Ramos (cell line): ENCODE measurements around the gene ATAD3B.

Experiments used
- in situ Hi-C: fragments of 300-500 bp; cut with MboI; formaldehyde crosslinking; loops from one replicate; pipeline ENCODE4 v1.14.3; 2022; ENCODE audit warnings: low sequenced_read_pairs; ENCODE audit not compliant: unreplicated experiment

Gene ATAD3B

DNA sequence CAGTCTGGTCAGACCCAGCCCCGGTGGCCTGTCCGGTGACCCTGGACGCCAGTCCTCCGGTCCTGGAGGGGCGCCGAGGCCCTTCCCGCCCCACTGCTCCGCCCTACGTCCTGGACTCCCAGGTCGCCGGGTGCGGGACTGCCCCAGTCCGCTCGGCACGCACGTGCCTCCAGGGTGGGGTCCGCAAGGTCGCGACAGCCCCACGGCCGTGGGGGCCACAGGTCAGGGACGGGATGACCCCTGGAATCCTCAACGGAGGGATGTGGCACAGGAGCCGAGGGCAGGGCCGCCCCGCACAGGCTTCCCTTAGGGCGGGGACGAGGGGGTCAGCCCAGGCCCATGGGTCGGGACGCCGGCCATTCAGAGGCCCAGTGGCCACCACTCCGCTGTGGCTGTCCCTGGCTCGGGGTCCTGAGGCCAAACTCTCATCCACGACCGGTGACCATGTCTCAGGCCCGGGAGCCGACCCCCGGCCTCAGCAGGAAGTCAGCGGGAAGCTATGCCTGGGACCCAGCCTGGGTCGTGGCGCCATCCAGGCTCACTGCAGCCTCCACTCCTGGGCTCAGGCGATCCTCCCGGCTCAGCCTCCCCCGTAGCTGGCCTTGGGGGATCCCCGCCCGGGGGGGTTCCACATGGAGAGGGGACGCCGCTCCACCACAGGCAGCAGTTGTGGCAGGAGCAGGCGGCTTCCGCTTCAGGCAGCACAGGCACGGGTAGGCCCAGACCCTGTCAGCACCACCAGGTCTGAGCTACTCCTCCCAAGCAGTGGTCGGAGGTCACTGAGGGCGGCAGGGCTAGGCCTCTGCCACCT is 69.5 kb downstream of the ATAD3B start:
- in situ Hi-C loops, result no loop called here

DNA sequence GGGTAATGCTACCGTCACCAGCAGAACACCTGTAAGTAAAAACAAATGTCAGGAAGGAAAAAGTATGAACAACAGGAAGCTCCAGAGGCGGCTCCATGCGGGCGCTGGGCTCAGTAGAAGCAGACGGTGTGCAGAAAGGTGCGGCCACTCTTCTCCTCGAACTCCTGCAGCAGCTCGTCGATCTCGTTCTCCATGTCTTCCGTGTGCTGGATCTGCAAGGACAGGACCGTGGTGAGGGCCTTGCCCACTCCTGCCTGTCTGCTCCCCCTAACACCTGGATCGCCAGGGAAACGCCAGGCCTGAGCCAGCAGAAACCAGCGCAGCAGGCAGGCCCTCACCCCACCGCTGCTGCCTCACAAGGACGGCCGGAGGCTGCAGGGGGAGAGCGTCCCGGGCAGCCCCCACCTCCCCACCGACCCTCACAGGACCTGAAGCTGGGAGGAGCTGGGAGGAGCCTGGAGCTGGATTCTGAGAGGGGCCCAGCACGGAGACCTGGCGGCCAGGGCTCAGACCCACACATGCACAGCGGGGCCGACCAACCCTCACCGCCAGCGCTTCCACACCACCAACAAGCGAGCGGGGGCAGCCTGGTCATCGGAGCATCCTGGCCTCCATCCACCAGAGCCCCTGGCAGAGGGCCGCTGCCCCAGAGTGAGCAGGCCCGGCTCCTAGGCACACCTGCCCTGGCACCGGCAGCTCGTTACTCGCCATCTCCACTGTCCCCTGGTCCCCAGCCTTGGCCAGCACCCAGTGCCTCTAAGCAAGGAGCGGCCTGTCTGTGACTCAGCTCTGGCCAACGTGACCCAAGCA is 70.6 kb downstream of the ATAD3B start:
- in situ Hi-C loops, result no loop called here

DNA sequence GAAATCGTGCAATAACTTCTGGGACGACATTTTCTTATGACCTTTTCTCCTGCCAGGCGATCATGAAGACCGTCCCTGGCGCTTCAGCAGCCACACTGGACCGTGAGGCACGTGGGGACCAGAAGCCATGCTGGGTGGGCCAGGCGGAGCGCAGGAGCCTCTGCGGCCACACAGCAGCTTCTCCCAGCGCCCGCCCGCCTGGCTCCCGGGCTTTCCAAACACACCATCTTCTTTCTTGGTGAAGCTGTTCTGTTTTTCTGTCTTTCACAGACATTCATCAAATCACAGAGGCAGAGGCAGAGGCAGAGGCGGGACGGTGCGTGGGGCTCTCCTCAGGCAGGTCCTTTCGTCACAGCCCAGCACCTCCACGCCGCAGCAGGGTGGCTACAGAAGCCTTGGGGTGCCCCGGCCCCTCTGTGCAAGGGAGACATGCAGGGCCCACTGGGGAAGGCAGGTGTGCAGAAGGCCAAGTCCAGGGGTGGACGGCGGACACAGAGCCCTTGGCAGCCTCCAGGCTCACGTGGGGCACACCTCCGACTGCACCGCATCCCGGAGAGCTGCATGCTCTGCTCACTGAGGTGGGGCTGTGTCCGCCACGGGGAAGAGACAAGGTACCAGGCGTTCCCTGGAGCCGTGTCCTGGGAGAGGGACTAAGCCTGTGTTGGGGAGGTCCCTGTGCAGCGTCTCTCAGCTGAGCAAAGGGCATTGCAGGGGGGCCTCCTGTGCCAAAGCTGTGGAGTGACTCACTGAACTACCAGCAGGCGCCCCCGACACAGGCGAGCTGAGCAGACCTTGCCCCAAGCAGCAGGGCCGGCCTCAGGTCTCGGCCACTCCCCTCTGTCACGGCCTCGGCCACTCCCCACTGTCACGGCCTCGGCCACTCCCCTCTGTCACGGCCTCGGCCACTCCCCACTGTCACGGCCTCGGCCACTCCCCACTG is 71.5 kb downstream of the ATAD3B start:
- in situ Hi-C loops, result no loop called here

DNA sequence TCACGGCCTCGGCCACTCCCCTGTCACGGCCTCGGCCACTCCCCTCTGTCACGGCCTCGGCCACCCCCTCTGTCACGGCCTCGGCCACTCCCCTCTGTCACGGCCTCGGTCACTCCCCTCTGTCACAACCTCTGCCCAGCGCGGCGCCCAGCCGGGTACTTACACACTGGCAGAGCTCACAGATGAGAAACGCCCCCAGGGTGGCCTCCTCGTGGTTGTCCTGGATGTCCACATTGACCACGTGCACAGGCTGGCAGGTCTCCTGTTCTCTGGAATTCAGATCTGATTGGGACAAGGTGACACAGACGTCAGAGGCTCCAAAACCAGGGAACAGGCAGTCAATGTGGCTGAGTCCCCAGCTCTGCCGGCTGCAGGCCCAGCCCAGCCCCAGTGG is 72.1 kb downstream of the ATAD3B start:
- in situ Hi-C loops, result no loop called here

DNA sequence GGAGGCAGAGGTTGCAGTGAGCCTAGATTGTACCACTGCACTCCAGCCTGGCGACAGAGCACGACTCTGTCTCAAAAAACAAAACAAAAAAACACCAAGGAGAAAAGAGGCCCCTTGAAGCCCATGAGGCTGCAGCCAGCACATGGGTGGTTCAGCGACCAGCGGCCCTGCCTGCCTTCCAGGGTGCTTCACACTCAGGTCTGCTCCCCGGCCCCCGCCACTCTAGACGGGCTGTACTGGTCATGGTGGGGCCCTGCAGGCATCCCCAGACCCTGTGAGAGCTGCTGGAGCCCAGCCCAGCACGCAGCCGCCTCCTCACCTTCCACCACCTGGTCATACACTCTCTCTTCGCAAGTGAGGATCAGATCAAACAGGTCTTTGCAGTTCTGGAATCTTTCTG is 73.0 kb downstream of the ATAD3B start:
- in situ Hi-C loops, result no loop called here
